ENCODE measurements around the gene C10orf62. TPM values are rescaled to one million over a fixed set of nuclear protein-coding genes. Genes with fewer than 3 reads are reported as not detected.
A peak's percentile ranks its signal among the peaks of the same experiment; 100 is the strongest.

The C10orf62 gene
- total and polyA plus RNA-seq, 12 donors: 0.26 to 2.3 (median 0.90) TPM; not detected in 3

GRCh38 chr10:97572214-97572989 lies 17.1 kb upstream of the C10orf62 start, which contains the start of gene ANKRD2:
TSS of gene ANKRD2 (plus strand) at chr10:97572779. CDS start at chr10:97572789, 10 bp downstream.
- H3K36me3 ChIP-seq (replicated peaks in 1 of 2): peaks cover 0 to 19% of the 10 kb centered on the region in 2 donors
- H3K27ac ChIP-seq: no peak within 1 kb of the TSS
- peaks cover 6 to 27% of the 10 kb centered on the region in 2 donors for H3K4me1 ChIP-seq (replicated peaks in 1 of 2)
- intact Hi-C loops (cut with DNase I): loop anchor here (5.0 to 10.0 kb wide), 2 partner anchors 40 to 162 kb away; partner anchors contain the start of gene ZFYVE27 (in 1 of the 2)
- no peaks in the 10 kb centered on the region for H3K9me3 ChIP-seq (replicated peaks in 1 of 3)
- no peaks in the 10 kb centered on the region for H3K27me3 ChIP-seq
- peak; percentile 86 to 93 (median 91) for DNase-seq
- H3K4me3 ChIP-seq: no peak within 1 kb of the TSS
- no peak for TF ChIP-seq POLR2A (IDR thresholded peaks at IDR 0.05)
- TF ChIP-seq CTCF (IDR thresholded peaks at IDR 0.05): peak; percentile 81 to 93 (median 91)
- WGBS, 4 donors: 60 to 87% (median 61%) methylated on average over 1 to 16 of the region's 16 CpGs

DNA sequence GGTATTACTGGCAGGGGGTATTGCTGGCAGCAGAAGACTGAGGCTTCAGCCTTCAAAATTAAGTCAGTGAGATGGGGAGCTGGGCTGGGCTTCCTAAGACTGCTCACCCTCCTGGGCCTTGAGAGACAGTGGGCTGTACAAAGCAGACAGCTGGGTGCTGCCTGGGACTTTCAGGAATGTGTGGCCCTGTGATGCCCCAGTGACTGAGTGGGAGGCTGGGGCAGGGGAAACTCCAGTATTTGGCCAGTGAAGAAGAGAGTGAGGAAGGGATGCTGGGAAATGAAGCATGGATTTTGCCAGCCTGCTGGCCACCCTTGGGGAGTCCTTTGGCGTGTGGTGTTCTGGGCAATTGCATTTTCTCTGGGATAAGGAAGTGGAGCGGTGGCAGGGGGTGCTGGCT lies 16.5 kb upstream of the C10orf62 start:
- TF ChIP-seq POLR2A (IDR thresholded peaks at IDR 0.05) (no peak), CTCF (IDR thresholded peaks at IDR 0.05) (no peak)
- H3K27me3 ChIP-seq: no peaks in the 10 kb centered on the region
- no peak overlapping the region for H3K27ac ChIP-seq
- no peaks in the 10 kb centered on the region for H3K9me3 ChIP-seq (replicated peaks in 1 of 3)
- WGBS, 4 donors: 90 to 100% (median 97%) methylated on average over 2 of the region's 2 CpGs
- peaks cover 0 to 19% of the 10 kb centered on the region in 2 donors for H3K36me3 ChIP-seq (replicated peaks in 1 of 2)
- intact Hi-C loops (cut with DNase I): loop anchor here (5.0 to 10.0 kb wide), 2 partner anchors 39 to 162 kb away; partner anchors contain the start of gene ZFYVE27 (in 1 of the 2)
- peak in 1 of 7 donors; percentile 33 for DNase-seq
- H3K4me1 ChIP-seq (replicated peaks in 1 of 2): peaks cover 6 to 27% of the 10 kb centered on the region in 2 donors
- no peak overlapping the region for H3K4me3 ChIP-seq

- Histone ChIP-seq H3K27ac (peak overlapping the region in 3 of 5 donors; percentile 93 to 97 (median 96)), H3K36me3 (replicated peaks in 1 of 2) (peaks cover 0 to 19% of the 10 kb centered on the region in 2 donors), H3K27me3 (no peaks in the 10 kb centered on the region), H3K9me3 (replicated peaks in 1 of 3) (no peaks in the 10 kb centered on the region), H3K4me1 (replicated peaks in 1 of 2) (peaks cover 6 to 27% of the 10 kb centered on the region in 2 donors), H3K4me3 (no peak overlapping the region)
- TF ChIP-seq POLR2A (IDR thresholded peaks at IDR 0.05) (no peak), CTCF (IDR thresholded peaks at IDR 0.05) (no peak)
- 47 to 64% (median 62%) methylated on average over 2 of the region's 2 CpGs for WGBS, 4 donors
- no peak for DNase-seq
- intact Hi-C loops (cut with DNase I): loop anchor here (5.0 to 10.0 kb wide), 2 partner anchors 39 to 161 kb away; partner anchors contain the start of gene ZFYVE27 (in 1 of the 2)
These were observed 15.8 kb upstream of the C10orf62 start for GRCh38 chr10:97573672-97574071.

- H3K9me3 ChIP-seq (replicated peaks in 1 of 3): no peaks in the 10 kb centered on the region
- H3K4me1 ChIP-seq (replicated peaks in 1 of 2): peaks cover 6 to 27% of the 10 kb centered on the region in 2 donors
- peaks cover 0 to 13% of the 10 kb centered on the region in 2 donors for H3K36me3 ChIP-seq (replicated peaks in 1 of 2)
- WGBS, 4 donors: 35 to 58% (median 50%) methylated on average over 4 of the region's 4 CpGs
- H3K4me3 ChIP-seq: no peak overlapping the region
- peak; percentile 92 to 97 (median 96) for DNase-seq
- H3K27ac ChIP-seq: peak overlapping the region; percentile 60 to 97 (median 93)
- no peaks in the 10 kb centered on the region for H3K27me3 ChIP-seq
- intact Hi-C loops (cut with DNase I): loop anchor here (5.0 to 10.0 kb wide), 2 partner anchors 38 to 160 kb away; partner anchors contain the start of gene ZFYVE27 (in 1 of the 2)
- TF ChIP-seq POLR2A (IDR thresholded peaks at IDR 0.05) (peak in 1 of 2 donors; percentile 23), CTCF (IDR thresholded peaks at IDR 0.05) (no peak)
These were observed 15.0 kb upstream of the C10orf62 start for GRCh38 chr10:97574374-97575126.

Data from adrenal gland (tissue), 12 donors.